Measurements from ENCODE around the gene OR6N2. TPM values are rescaled to one million over a fixed set of nuclear protein-coding genes. Genes with fewer than 3 reads are reported as not detected.

Gene OR6N2
- total RNA-seq, 6 donors from 2014 or later, result 0.10 to 0.26 TPM; not detected in 4

DNA sequence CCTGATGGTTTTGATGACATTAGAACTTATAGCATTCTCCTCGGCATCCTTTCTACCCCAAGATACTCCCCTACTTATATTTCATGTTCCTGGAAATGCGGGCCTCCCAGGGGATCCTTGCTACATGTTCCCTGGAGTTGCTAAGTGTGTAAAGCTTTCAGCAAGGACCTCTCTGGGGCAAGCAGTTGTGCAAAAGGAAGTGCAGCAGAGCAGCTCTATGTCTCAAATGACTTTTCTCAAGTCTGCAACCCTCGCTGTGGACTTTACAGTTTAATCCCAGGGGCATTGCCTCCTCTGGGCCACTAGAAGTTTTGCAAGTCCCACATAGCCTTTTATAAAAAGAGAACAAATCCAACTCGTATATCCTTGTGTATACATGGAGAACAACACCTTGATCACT is 29.3 kb upstream of the OR6N2 start:
- Histone ChIP-seq H3K27me3 (no peaks in the 10 kb centered on the region), H3K4me1 (peaks cover 0 to 5% (median 2%) of the 10 kb centered on the region in 4 donors), H3K9me3 (no peaks in the 10 kb centered on the region), H3K4me3 (no peak overlapping the region), H3K36me3 (no peaks in the 10 kb centered on the region), H3K27ac (peak overlapping the region in 3 of 4 donors; percentile 34 to 79 (median 38))
- DNase-seq (no peak), ATAC-seq (ENCODE audit: low FRiP score in 2 of 2) (peak in 1 of 2 donors; percentile 54)
- WGBS, 2 donors, result 63 to 71% methylated on average over 4 of the region's 4 CpGs
- TF ChIP-seq POLR2AphosphoS5 (IDR thresholded peaks at IDR 0.05), result no peak
- TF ChIP-seq, protein P1, sequence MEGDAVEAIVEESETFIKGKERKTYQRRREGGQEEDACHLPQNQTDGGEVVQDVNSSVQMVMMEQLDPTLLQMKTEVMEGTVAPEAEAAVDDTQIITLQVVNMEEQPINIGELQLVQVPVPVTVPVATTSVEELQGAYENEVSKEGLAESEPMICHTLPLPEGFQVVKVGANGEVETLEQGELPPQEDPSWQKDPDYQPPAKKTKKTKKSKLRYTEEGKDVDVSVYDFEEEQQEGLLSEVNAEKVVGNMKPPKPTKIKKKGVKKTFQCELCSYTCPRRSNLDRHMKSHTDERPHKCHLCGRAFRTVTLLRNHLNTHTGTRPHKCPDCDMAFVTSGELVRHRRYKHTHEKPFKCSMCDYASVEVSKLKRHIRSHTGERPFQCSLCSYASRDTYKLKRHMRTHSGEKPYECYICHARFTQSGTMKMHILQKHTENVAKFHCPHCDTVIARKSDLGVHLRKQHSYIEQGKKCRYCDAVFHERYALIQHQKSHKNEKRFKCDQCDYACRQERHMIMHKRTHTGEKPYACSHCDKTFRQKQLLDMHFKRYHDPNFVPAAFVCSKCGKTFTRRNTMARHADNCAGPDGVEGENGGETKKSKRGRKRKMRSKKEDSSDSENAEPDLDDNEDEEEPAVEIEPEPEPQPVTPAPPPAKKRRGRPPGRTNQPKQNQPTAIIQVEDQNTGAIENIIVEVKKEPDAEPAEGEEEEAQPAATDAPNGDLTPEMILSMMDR (IDR thresholded peaks at IDR 0.05), result no peak
- no peak for TF ChIP-seq EP300 (IDR thresholded peaks at IDR 0.05)
- TF ChIP-seq POLR2A (IDR thresholded peaks at IDR 0.05), result no peak

DNA sequence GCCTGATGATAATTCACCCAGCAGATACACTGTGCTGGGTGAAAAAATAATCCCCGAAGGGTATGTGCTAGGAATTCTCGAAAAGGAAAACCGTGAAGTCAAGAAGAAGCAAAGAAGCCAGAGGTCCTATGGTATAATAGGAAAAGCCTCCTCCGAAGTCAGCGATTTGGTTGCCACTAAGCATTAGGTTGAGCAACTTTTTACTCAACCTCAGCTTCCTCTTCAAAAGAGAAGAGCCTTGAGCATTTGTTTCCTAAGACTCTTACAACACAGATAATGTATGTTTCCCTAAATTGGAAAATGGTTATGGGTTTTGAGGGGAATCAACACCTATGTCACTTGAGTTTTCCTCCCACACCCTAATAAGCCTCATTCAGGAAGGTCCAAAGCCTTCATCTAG is 28.9 kb upstream of the OR6N2 start:
- Histone ChIP-seq H3K4me1 (peaks cover 0 to 5% (median 2%) of the 10 kb centered on the region in 4 donors), H3K4me3 (no peak overlapping the region), H3K9me3 (no peaks in the 10 kb centered on the region), H3K36me3 (no peaks in the 10 kb centered on the region), H3K27ac (peak overlapping the region in 3 of 4 donors; percentile 34 to 79 (median 61)), H3K27me3 (no peaks in the 10 kb centered on the region)
- 63 to 77% methylated on average over 5 of the region's 5 CpGs for WGBS, 2 donors
- TF ChIP-seq POLR2AphosphoS5 (IDR thresholded peaks at IDR 0.05) (no peak), POLR2A (IDR thresholded peaks at IDR 0.05) (no peak), EP300 (IDR thresholded peaks at IDR 0.05) (no peak)
- TF ChIP-seq, protein P1 (IDR thresholded peaks at IDR 0.05), result no peak
- no peak for DNase-seq
- ATAC-seq (ENCODE audit: low FRiP score in 2 of 2), result peak in 1 of 2 donors; percentile 79

DNA sequence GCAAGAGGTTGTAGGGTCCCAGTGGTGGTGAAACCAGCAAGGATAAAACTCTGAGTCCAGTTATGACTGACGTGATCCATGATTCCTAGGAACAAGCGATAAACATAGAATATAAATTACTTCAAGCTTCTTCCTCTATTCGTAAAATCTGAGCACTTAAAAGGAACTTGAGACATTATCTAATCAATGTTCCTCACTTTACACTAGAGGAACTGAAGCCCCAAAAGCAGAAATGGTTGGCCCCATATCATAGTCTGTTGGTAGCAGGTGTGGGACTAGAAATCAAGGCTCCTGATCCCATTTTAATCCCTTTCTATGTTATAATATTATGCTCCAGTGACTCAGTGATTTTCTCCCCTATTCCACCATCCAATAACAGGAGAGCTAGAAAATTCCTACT is 28.3 kb upstream of the OR6N2 start:
- peak in 1 of 2 donors; percentile 65 for ATAC-seq (ENCODE audit: low FRiP score in 2 of 2)
- H3K9me3 ChIP-seq, result no peaks in the 10 kb centered on the region
- peaks cover 0 to 5% (median 2%) of the 10 kb centered on the region in 4 donors for H3K4me1 ChIP-seq
- H3K27me3 ChIP-seq, result no peaks in the 10 kb centered on the region
- WGBS, 2 donors, result 57 to 69% methylated on average over 3 of the region's 3 CpGs
- no peaks in the 10 kb centered on the region for H3K36me3 ChIP-seq
- TF ChIP-seq POLR2AphosphoS5 (IDR thresholded peaks at IDR 0.05) (no peak), POLR2A (IDR thresholded peaks at IDR 0.05) (no peak), EP300 (IDR thresholded peaks at IDR 0.05) (no peak)
- H3K27ac ChIP-seq, result peak overlapping the region in 3 of 4 donors; percentile 61 to 79 (median 67)
- no peak for DNase-seq
- H3K4me3 ChIP-seq, result no peak overlapping the region

DNA sequence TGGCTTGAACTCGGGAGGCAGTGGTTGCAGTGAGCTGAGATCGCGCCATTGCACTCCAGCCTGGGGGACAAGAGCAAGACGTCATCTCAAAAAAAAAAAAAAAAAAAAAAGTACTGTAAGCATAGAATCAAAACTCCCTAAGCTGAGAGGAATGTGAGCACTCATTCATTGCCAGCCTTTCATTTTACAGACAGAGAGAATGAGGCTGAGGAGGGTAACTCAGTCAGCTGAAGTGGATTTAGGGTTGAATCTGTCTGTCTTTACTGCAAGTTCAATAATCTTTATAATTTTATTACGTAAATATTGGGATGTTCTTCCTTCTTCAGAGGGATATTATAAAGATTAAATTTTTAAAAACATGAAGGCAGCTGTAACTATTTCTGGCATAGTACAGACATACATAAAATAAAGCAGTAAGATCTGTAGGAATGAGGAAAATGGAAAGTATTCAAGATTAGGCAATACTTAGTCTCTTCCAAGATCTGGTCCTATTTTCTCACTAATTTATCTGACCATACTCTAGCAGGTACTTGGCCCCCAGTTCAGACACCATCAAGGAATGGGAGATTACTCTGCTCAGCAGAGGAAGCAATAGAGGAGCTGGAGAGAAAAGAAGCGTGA is 26.0 kb upstream of the OR6N2 start:
- Histone ChIP-seq H3K27ac (no peak overlapping the region), H3K4me1 (peaks cover 0 to 5% (median under 1%) of the 10 kb centered on the region in 4 donors), H3K27me3 (no peaks in the 10 kb centered on the region), H3K36me3 (no peaks in the 10 kb centered on the region), H3K4me3 (no peak overlapping the region), H3K9me3 (no peaks in the 10 kb centered on the region)
- WGBS, 2 donors, result 81 to 83% methylated on average over 6 of the region's 6 CpGs
- DNase-seq (no peak), ATAC-seq (ENCODE audit: low FRiP score in 2 of 2) (no peak)
- no peak for TF ChIP-seq POLR2A (IDR thresholded peaks at IDR 0.05)
- TF ChIP-seq EP300 (IDR thresholded peaks at IDR 0.05), result no peak
- TF ChIP-seq, protein P1 (IDR thresholded peaks at IDR 0.05), result no peak
- TF ChIP-seq POLR2AphosphoS5 (IDR thresholded peaks at IDR 0.05), result no peak

DNA sequence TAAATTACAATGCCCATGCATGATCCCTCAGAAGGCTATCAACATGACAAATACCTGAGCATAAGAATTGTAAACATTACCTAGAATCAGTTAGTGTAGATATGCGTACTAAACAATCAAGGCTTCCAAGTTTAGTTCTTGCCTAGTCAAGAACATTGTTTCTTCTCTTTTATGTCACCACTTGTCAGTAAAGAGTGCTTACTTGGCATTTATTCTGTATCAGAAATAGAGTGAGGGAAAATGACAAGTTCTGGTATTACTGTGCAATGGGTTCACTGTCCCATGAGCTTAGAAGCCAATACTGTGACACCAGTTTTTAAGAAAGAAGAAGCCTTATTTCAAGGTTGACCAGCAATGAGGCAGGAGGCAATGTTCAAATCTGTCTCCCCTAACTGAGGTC is 22.7 kb upstream of the OR6N2 start:
- peaks cover 0 to 1% (median 0%) of the 10 kb centered on the region in 4 donors for H3K4me1 ChIP-seq
- H3K9me3 ChIP-seq, result no peaks in the 10 kb centered on the region
- no peaks in the 10 kb centered on the region for H3K36me3 ChIP-seq
- H3K4me3 ChIP-seq, result no peak overlapping the region
- DNase-seq (no peak), ATAC-seq (ENCODE audit: low FRiP score in 2 of 2) (no peak)
- TF ChIP-seq POLR2AphosphoS5 (IDR thresholded peaks at IDR 0.05) (no peak), EP300 (IDR thresholded peaks at IDR 0.05) (no peak), POLR2A (IDR thresholded peaks at IDR 0.05) (no peak)
- TF ChIP-seq, protein P1 (IDR thresholded peaks at IDR 0.05), result no peak
- WGBS, 2 donors, result 75 to 83% methylated on average over 1 of the region's 1 CpG
- H3K27ac ChIP-seq, result no peak overlapping the region
- no peaks in the 10 kb centered on the region for H3K27me3 ChIP-seq

Data from upper lobe of left lung (tissue), 6 donors.